ENCODE data around the gene KCNAB1.

KCNAB1 gene

DNA sequence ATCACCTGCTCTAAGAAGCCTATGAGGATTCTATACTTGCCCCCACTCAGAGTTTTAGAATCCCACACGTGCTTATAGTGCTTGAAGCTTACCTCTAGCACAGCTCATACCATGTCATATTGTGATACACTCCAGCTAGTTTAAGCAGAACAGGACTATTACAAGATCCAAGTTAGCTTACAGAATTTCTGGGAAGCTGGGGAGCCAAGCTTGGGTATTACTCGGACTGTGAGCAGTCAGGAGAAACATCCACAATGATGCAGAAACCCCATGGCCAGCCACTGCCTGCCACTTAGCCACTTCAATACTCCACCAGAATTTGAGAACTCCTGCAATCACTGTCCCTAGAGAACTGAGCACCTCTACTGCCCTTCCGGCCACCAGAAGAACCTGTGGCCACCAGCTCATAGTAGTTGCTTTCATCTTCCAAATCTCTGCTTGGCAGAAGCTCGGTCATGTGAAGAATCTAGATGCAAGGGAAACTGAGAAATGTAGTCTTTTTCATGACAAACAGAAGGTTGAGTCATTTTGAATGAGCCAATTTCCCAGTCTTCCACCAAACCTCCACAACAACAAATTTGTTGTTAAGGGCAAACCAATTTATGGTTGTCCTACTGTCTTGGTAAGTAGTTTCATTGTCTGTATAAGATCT lies 462.3 kb downstream of the KCNAB1 start:
- no peaks in the 10 kb centered on the region for H3K9me3 ChIP-seq

DNA sequence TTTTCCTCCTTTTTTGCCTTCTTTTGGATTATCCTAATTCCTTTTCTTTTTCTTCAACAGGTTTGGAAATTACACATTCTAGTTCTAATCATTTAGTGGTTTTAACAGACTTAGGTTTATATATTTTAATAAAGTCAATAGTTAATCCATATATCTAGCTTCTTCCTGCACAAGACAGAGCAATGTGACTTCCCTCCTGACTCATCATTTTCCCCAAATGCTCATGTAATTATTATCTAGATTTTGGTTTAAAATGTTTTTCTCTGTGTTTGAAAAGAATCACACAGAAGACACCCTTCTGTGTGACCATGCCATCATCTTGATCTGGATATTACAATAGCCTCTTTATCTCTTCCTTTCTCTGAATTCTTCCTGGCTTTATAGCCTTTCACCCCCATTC lies 463.1 kb downstream of the KCNAB1 start:
- Histone ChIP-seq H3K27ac (no peak overlapping the region), H3K9me3 (no peaks in the 10 kb centered on the region), H3K4me1 (peaks cover 0 to 13% (median 6%) of the 10 kb centered on the region in 4 donors), H3K36me3 (no peaks in the 10 kb centered on the region), H3K27me3 (no peaks in the 10 kb centered on the region), H3K4me3 (no peak overlapping the region)
- TF ChIP-seq, protein P1, sequence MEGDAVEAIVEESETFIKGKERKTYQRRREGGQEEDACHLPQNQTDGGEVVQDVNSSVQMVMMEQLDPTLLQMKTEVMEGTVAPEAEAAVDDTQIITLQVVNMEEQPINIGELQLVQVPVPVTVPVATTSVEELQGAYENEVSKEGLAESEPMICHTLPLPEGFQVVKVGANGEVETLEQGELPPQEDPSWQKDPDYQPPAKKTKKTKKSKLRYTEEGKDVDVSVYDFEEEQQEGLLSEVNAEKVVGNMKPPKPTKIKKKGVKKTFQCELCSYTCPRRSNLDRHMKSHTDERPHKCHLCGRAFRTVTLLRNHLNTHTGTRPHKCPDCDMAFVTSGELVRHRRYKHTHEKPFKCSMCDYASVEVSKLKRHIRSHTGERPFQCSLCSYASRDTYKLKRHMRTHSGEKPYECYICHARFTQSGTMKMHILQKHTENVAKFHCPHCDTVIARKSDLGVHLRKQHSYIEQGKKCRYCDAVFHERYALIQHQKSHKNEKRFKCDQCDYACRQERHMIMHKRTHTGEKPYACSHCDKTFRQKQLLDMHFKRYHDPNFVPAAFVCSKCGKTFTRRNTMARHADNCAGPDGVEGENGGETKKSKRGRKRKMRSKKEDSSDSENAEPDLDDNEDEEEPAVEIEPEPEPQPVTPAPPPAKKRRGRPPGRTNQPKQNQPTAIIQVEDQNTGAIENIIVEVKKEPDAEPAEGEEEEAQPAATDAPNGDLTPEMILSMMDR (IDR thresholded peaks at IDR 0.05): no peak
- DNase-seq: no peak
- intact Hi-C loops (cut with DNase I; ENCODE audit: low total_unique reads): no loop called here

More for the DNA sequence above, 462.3 kb downstream of the KCNAB1 start:
- TF ChIP-seq, protein P1 (IDR thresholded peaks at IDR 0.05): no peak
- DNase-seq: no peak
- Histone ChIP-seq H3K27ac (no peak overlapping the region), H3K27me3 (no peaks in the 10 kb centered on the region), H3K36me3 (no peaks in the 10 kb centered on the region), H3K4me1 (peaks cover 0 to 12% (median 5%) of the 10 kb centered on the region in 4 donors), H3K4me3 (no peak overlapping the region)
- intact Hi-C loops (cut with DNase I; ENCODE audit: low total_unique reads): no loop called here

DNA sequence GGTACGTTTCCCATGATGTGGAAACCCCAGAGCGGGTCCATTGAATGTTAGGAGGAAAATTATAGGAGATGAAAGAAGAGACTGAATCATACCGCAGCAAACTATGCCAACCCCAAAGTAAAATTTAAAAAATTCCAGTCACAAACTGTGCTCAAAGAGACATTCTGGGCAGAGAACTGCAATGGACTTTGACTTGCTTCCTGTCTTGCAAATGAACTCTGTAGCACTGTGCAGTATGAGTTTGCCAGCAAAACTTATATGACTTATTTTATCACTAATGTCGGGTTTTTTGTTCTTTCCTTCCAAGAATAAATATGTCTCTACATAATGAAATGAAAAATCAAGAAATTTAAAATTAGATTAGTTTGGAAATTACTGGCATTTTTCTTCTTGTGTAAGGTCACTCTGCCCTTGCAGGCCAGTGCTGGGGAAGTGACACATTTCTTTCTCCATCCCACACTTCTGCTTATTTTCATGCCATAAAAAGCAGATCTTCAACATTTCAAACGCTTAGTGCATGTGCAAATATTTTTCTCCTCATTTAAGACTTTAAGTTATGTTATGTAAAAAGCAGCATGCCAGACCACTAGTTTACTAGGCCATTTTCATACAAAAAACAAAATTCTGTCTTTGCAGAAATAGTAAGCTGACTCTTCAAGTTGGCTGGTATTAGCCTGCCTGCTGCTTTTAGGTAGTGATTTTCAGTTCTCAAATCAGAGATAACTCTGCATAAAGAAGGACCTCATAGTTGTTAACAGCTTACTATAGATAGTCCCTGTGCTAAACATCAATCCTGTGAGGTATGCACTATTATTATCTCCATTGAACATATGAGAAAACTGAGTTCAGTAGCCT lies 466.8 kb downstream of the KCNAB1 start:
- TF ChIP-seq, protein P1 (IDR thresholded peaks at IDR 0.05): no peak
- H3K4me3 ChIP-seq: no peak overlapping the region
- no peaks in the 10 kb centered on the region for H3K27me3 ChIP-seq
- peaks cover 0 to 13% (median 6%) of the 10 kb centered on the region in 4 donors for H3K4me1 ChIP-seq
- no peaks in the 10 kb centered on the region for H3K36me3 ChIP-seq
- peak overlapping the region; percentile 11 to 41 for H3K27ac ChIP-seq
- intact Hi-C loops (cut with DNase I; ENCODE audit: low total_unique reads): no loop called here
- no peaks in the 10 kb centered on the region for H3K9me3 ChIP-seq
- no peak for DNase-seq

DNA sequence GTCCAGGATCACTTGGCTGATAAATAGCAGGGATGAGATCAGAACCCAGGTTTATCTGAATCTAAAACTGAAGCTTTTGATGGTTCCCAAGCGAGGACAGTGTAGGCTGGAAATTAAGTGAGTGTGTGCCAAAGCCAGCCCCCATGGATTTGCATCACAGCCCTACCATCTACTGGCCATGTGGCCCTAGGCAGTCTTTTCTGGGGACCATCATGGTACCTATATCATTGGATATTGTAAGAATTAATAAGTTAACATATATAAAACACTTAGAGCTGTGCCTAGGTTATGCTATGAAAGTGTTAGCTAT lies 467.3 kb downstream of the KCNAB1 start:
- intact Hi-C loops (cut with DNase I; ENCODE audit: low total_unique reads): no loop called here
- Histone ChIP-seq H3K27me3 (no peaks in the 10 kb centered on the region), H3K4me3 (no peak overlapping the region), H3K36me3 (no peaks in the 10 kb centered on the region), H3K27ac (peak overlapping the region in 1 of 2 donors; percentile 41), H3K9me3 (no peaks in the 10 kb centered on the region), H3K4me1 (peaks cover 0 to 13% (median 6%) of the 10 kb centered on the region in 4 donors)
- DNase-seq: no peak
- TF ChIP-seq, protein P1 (IDR thresholded peaks at IDR 0.05): no peak

Measured in tibial artery (tissue), 4 donors.